MCF 10A (cell line): ENCODE measurements around the gene SUPT7L. TPM values are rescaled to one million over a fixed set of nuclear protein-coding genes. Genes with fewer than 3 reads are reported as not detected.

Experiments
- BruUV-seq: library from RNA; stranded (reverse); fragments of 400-500 nt; replicated peaks from 2 replicates; lab custom pipeline; 2021; lab: Mats Ljungman, UMichigan
- CTCF ChIA-PET: fragments of 300-600 bp; sonication (Branson Sonifier 250); formaldehyde crosslinking; extraction: SDS; loops from one replicate; lab custom pipeline; 2021; ENCODE audit warnings: antibody characterized with exemption, inconsistent platforms; lab: Yijun Ruan, JAX
- POLR2A ChIA-PET: fragments of 300-600, 350-650 bp; sonication (Branson Sonifier 250); formaldehyde crosslinking; extraction: SDS; loops from one replicate; lab custom pipeline; 2020; ENCODE audit warnings: antibody characterized with exemption, inconsistent platforms; lab: Yijun Ruan, JAX
- DNase-seq: peaks from one replicate; pipeline ENCODE4 v3.0.0-alpha.2; 2018; ENCODE audit not compliant: unreplicated experiment
- H3K27ac Mint-ChIP-seq: one replicate; pipeline ENCODE4 v1.8.0; 2022; ENCODE audit warnings: mild to moderate bottlenecking, low read depth, mixed read lengths; ENCODE audit not compliant: unreplicated experiment
- H3K27me3 Mint-ChIP-seq: one replicate; pipeline ENCODE4 v1.8.0; 2022; ENCODE audit warnings: mixed read lengths; ENCODE audit not compliant: insufficient read depth, unreplicated experiment
- H3K36me3 Mint-ChIP-seq: one replicate; pipeline ENCODE4 v1.8.0; 2022; ENCODE audit warnings: mild to moderate bottlenecking, moderate library complexity, mixed read lengths; ENCODE audit not compliant: insufficient read depth, unreplicated experiment
- H3K4me1 Mint-ChIP-seq: one replicate; pipeline ENCODE4 v1.8.0; 2022; ENCODE audit warnings: mixed read lengths; ENCODE audit not compliant: insufficient read depth, unreplicated experiment
- H3K4me3 Mint-ChIP-seq: one replicate; pipeline ENCODE4 v1.8.0; 2022; ENCODE audit warnings: mild to moderate bottlenecking, moderate library complexity, mixed read lengths; ENCODE audit not compliant: unreplicated experiment
- H3K9me3 Mint-ChIP-seq: one replicate; pipeline ENCODE4 v1.8.0; 2022; ENCODE audit warnings: mixed read lengths; ENCODE audit not compliant: unreplicated experiment
- intact Hi-C: fragments of 100-400 bp; cut with micrococcal nuclease; formaldehyde crosslinking; loops from 2 replicates; pipeline ENCODE4 v1.14.1; 2022
- total RNA-seq: library from RNA; stranded (reverse); gene quantifications from 2 replicates; pipeline ENCODE4 v1.2.3, GENCODE V29; 2022
- TF ChIP-seq, protein P1 (sequence below): fragments of 200-600 bp; IDR thresholded peaks from one replicate; pipeline ENCODE4 v1.8.0; 2022; ENCODE audit warnings: antibody characterized with exemption, mild to moderate bottlenecking; ENCODE audit not compliant: unreplicated experiment

SUPT7L gene
- total RNA-seq, 1 experiment from 2014 or later = 36.4 TPM

GRCh38 chr2:27707462-27708256 lies 44.2 kb upstream of the SUPT7L start:
- ChIA-PET POLR2A (interaction anchor here (0.7 to 5.0 kb wide), 21 partner anchors 10 to 1044 kb away, joined by 3 to 44 read pairs (median 4); partner anchors contain the start of genes FOSL2, MRPL33 and PPP1CB), CTCF (interaction anchor here (0.7 to 2.6 kb wide), 6 partner anchors 9 to 47 kb away, joined by 3 to 10 read pairs (median 4); no protein-coding TSS in a partner anchor)
- Mint-ChIP-seq H3K27ac (peak overlapping the region; percentile 97), H3K9me3 (no peaks in the 10 kb centered on the region), H3K36me3 (no peaks in the 10 kb centered on the region), H3K27me3 (no peaks in the 10 kb centered on the region), H3K4me3 (peak overlapping the region; percentile 42), H3K4me1 (peaks cover 60% of the 10 kb centered on the region)
- TSS peak; percentile 13 for BruUV-seq
- TF ChIP-seq, protein P1, sequence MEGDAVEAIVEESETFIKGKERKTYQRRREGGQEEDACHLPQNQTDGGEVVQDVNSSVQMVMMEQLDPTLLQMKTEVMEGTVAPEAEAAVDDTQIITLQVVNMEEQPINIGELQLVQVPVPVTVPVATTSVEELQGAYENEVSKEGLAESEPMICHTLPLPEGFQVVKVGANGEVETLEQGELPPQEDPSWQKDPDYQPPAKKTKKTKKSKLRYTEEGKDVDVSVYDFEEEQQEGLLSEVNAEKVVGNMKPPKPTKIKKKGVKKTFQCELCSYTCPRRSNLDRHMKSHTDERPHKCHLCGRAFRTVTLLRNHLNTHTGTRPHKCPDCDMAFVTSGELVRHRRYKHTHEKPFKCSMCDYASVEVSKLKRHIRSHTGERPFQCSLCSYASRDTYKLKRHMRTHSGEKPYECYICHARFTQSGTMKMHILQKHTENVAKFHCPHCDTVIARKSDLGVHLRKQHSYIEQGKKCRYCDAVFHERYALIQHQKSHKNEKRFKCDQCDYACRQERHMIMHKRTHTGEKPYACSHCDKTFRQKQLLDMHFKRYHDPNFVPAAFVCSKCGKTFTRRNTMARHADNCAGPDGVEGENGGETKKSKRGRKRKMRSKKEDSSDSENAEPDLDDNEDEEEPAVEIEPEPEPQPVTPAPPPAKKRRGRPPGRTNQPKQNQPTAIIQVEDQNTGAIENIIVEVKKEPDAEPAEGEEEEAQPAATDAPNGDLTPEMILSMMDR = no peak
- intact Hi-C loops = loop anchor here (5.0 to 10.0 kb wide), 3 partner anchors 185 to 1047 kb away; partner anchors contain the start of genes BABAM2, PPP1CB and RBKS
- no peak for DNase-seq

- intact Hi-C loops = loop anchor here (5.0 to 10.0 kb wide), 3 partner anchors 186 to 1049 kb away; partner anchors contain the start of genes BABAM2, PPP1CB and RBKS
- peak overlapping the region; percentile 52 for H3K4me3 Mint-ChIP-seq
- H3K36me3 Mint-ChIP-seq = no peaks in the 10 kb centered on the region
- TF ChIP-seq, protein P1 = no peak
- H3K9me3 Mint-ChIP-seq = no peaks in the 10 kb centered on the region
- H3K27me3 Mint-ChIP-seq = no peaks in the 10 kb centered on the region
- BruUV-seq = no TSS peak
- CTCF ChIA-PET = interaction anchor here (0.6 to 4.5 kb wide), 13 partner anchors 11 to 1115 kb away, joined by 3 to 32 read pairs (median 4); no protein-coding TSS in a partner anchor
- peak; percentile 99 for DNase-seq
- H3K4me1 Mint-ChIP-seq = peaks cover 52% of the 10 kb centered on the region
- H3K27ac Mint-ChIP-seq = peak overlapping the region; percentile 97
- POLR2A ChIA-PET = interaction anchor here (0.6 to 5.0 kb wide), 41 partner anchors 11 to 740 kb away, joined by 3 to 44 read pairs (median 6); partner anchors contain the start of genes BABAM2, CCDC121, FOSL2 and GPN1
Measured at GRCh38 chr2:27705851-27706622, 42.6 kb upstream of the SUPT7L start.

GRCh38 chr2:27704342-27704876 lies 41.0 kb upstream of the SUPT7L start:
- peak overlapping the region; percentile 97 for H3K27ac Mint-ChIP-seq
- BruUV-seq = no TSS peak
- no peak overlapping the region for H3K4me3 Mint-ChIP-seq
- peaks cover 52% of the 10 kb centered on the region for H3K4me1 Mint-ChIP-seq
- H3K36me3 Mint-ChIP-seq = no peaks in the 10 kb centered on the region
- TF ChIP-seq, protein P1 = no peak
- no peak for DNase-seq
- POLR2A ChIA-PET = interaction anchor here (0.6 to 5.0 kb wide), 33 partner anchors 13 to 862 kb away, joined by 3 to 33 read pairs (median 5); partner anchors contain the start of genes FOSL2, PPM1G, SLC4A1AP and SUPT7L
- CTCF ChIA-PET = interaction anchor here (0.6 to 4.5 kb wide), 39 partner anchors 8 to 1144 kb away, joined by 3 to 32 read pairs (median 4); no protein-coding TSS in a partner anchor
- no peaks in the 10 kb centered on the region for H3K9me3 Mint-ChIP-seq
- no peaks in the 10 kb centered on the region for H3K27me3 Mint-ChIP-seq
- intact Hi-C loops = loop anchor here (1.0 to 10.0 kb wide), 5 partner anchors 198 to 1050 kb away; partner anchors contain the start of gene PPP1CB
